Measurements from ENCODE around the gene PNMT. TPM values are rescaled to one million over a fixed set of nuclear protein-coding genes. Genes with fewer than 3 reads are reported as not detected.
"Not testable (repeated sequence)": the region's sequence is repeated elsewhere in the genome, so short reads cannot be mapped to it uniquely, and the experiment has no call there.

Gene PNMT
- total RNA-seq, 4 donors from 2014 or later: 0.53 to 1.6 (median 1.1) TPM

- H3K27me3 ChIP-seq: no peaks in the 10 kb centered on the region
- H3K36me3 ChIP-seq: peaks cover 45% of the 10 kb centered on the region
- no peak for DNase-seq (ENCODE audit: low spot score in 2 of 2)
- H3K27ac ChIP-seq: peak overlapping the region; percentile 87
- H3K4me1 ChIP-seq: peaks cover 58% of the 10 kb centered on the region
- H3K9me3 ChIP-seq: no peaks in the 10 kb centered on the region
- TF ChIP-seq POLR2A (IDR thresholded peaks at IDR 0.05): no peak
- no peak for TF ChIP-seq CTCF (IDR thresholded peaks at IDR 0.05)
- TF ChIP-seq EP300 (IDR thresholded peaks at IDR 0.05): no peak
- no peak for TF ChIP-seq POLR2AphosphoS5 (IDR thresholded peaks at IDR 0.05)
- WGBS: 58% methylated on average over 8 of the region's 8 CpGs
- H3K4me3 ChIP-seq: peak overlapping the region; percentile 15
Observed at GRCh38 chr17:39706383-39706782, 38.1 kb downstream of the PNMT start.

DNA sequence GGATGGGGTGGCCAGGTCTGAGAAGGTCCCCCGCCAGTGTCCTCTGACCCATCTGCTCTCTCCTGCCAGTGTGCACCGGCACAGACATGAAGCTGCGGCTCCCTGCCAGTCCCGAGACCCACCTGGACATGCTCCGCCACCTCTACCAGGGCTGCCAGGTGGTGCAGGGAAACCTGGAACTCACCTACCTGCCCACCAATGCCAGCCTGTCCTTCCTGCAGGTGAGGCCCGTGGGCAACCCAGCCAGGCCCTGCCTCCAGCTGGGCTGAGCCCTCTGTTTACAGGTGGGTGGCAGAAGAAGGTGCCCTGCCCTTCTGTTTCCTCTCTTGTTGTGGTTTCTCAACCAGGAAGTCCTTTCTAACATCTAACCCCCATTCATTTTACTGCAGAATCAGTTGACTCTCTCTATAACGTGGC is 38.7 kb downstream of the PNMT start:
- H3K27me3 ChIP-seq: no peaks in the 10 kb centered on the region
- peaks cover 53% of the 10 kb centered on the region for H3K4me1 ChIP-seq
- WGBS: 90% methylated on average over 4 of the region's 7 CpGs
- no peaks in the 10 kb centered on the region for H3K9me3 ChIP-seq
- DNase-seq (ENCODE audit: low spot score in 2 of 2): no peak
- H3K27ac ChIP-seq: peak overlapping the region; percentile 87
- H3K36me3 ChIP-seq: peaks cover 51% of the 10 kb centered on the region
- H3K4me3 ChIP-seq: peak overlapping the region; percentile 15
- no peak for TF ChIP-seq POLR2AphosphoS5 (IDR thresholded peaks at IDR 0.05)
- TF ChIP-seq POLR2A (IDR thresholded peaks at IDR 0.05): no peak
- no peak for TF ChIP-seq CTCF (IDR thresholded peaks at IDR 0.05)

DNA sequence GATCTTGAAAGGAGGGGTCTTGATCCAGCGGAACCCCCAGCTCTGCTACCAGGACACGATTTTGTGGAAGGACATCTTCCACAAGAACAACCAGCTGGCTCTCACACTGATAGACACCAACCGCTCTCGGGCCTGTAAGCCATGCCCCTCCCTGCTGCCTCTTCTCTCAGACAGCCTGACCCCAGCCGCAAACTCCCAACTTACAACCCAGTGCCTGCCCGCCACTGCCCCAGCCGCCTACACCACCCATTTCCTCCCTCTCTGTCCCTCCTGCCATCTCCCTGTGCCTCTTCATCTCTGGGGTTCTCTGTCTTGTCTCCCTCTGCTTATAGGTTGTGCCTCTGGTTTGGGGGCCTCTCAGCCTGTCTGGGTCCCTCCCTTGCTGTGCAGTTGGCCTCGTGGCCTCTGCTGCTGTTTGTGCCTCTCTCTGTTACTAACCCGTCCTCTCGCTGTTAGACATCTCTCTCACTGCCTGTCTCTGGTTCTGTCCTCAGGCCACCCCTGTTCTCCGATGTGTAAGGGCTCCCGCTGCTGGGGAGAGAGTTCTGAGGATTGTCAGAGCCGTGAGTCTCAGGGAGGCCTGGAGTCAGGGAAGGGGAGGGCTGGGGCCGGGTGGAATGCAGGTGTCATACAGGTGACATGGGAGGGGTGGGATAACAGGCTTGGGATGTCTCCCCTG is 41.2 kb downstream of the PNMT start:
- peaks cover 31% of the 10 kb centered on the region for H3K4me1 ChIP-seq
- H3K4me3 ChIP-seq: no peak overlapping the region
- no peaks in the 10 kb centered on the region for H3K27me3 ChIP-seq
- peaks cover 69% of the 10 kb centered on the region for H3K36me3 ChIP-seq
- no peaks in the 10 kb centered on the region for H3K9me3 ChIP-seq
- 90% methylated on average over 14 of the region's 14 CpGs for WGBS
- no peak overlapping the region for H3K27ac ChIP-seq
- TF ChIP-seq POLR2A (IDR thresholded peaks at IDR 0.05) (no peak), EP300 (IDR thresholded peaks at IDR 0.05) (no peak), POLR2AphosphoS5 (IDR thresholded peaks at IDR 0.05) (no peak), CTCF (IDR thresholded peaks at IDR 0.05) (no peak)
- DNase-seq (ENCODE audit: low spot score in 2 of 2): no peak

GRCh38 chr17:39709998-39710964 is 42.0 kb downstream of the PNMT start:
- Histone ChIP-seq H3K27ac (no peak overlapping the region), H3K4me3 (no peak overlapping the region), H3K36me3 (peaks cover 73% of the 10 kb centered on the region), H3K4me1 (peaks cover 28% of the 10 kb centered on the region), H3K9me3 (no peaks in the 10 kb centered on the region), H3K27me3 (no peaks in the 10 kb centered on the region)
- no peak for DNase-seq (ENCODE audit: low spot score in 2 of 2)
- WGBS: 91% methylated on average over 13 of the region's 20 CpGs
- no peak for TF ChIP-seq POLR2AphosphoS5 (IDR thresholded peaks at IDR 0.05)

DNA sequence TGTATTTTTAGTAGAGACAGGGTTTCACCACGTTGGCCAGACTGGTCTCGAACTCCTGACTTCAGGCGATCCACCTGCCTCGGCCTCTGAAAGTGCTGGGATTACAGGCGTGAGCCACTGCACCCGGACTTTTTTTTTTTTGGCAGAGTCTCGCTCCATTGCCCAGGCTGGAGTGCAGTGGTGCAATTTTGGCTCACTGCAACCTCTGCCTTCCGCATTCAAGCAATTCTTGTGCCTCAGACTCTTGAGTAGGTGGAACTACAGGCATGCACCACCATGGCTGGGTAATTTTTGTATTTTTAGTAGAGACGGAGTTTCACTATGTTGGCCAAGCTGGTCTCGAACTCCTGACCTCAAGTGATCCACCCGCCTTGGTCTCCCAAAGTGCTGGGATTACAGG is 42.8 kb downstream of the PNMT start:
- H3K27ac ChIP-seq; DNase-seq (ENCODE audit: low spot score in 2 of 2); H3K4me3 ChIP-seq; H3K9me3 ChIP-seq; H3K27me3 ChIP-seq: not testable (repeated sequence)
- WGBS: 95% methylated on average over 11 of the region's 11 CpGs
- Histone ChIP-seq H3K4me1 (peaks cover 28% of the 10 kb centered on the region), H3K36me3 (peaks cover 81% of the 10 kb centered on the region)

GRCh38 chr17:39711851-39712250 is 43.6 kb downstream of the PNMT start:
- Histone ChIP-seq H3K36me3 (peaks cover 81% of the 10 kb centered on the region), H3K9me3 (no peaks in the 10 kb centered on the region), H3K4me1 (peaks cover 26% of the 10 kb centered on the region), H3K4me3 (no peak overlapping the region), H3K27ac (no peak overlapping the region), H3K27me3 (no peaks in the 10 kb centered on the region)
- WGBS: 87% methylated on average over 10 of the region's 10 CpGs
- TF ChIP-seq EP300 (IDR thresholded peaks at IDR 0.05): no peak
- no peak for TF ChIP-seq POLR2A (IDR thresholded peaks at IDR 0.05)
- no peak for TF ChIP-seq POLR2AphosphoS5 (IDR thresholded peaks at IDR 0.05)
- no peak for TF ChIP-seq CTCF (IDR thresholded peaks at IDR 0.05)
- no peak for DNase-seq (ENCODE audit: low spot score in 2 of 2)
